Keratinocyte (primary cell): ENCODE data around the gene ATRNL1. TPM values are rescaled to one million over a fixed set of nuclear protein-coding genes. Genes with fewer than 3 reads are reported as not detected.

Experiments
- DNase-seq: peaks from one replicate; pipeline ENCODE4 v3.0.0-alpha.2; 2011; ENCODE audit warnings: low read depth, missing footprints, low spot score
- FAIRE-seq: peaks from 2 replicates; lab custom pipeline; 2011; peaks lifted over from hg19 to GRCh38; lab: Jason Lieb, UNC
- H2AFZ ChIP-seq: 2 replicates; pipeline ENCODE4 v1.6.0; 2012; ENCODE audit warnings: low read length, control low read depth, inconsistent platforms; ENCODE audit not compliant: control insufficient read depth
- H3K27ac ChIP-seq: 2 replicates; pipeline ENCODE4 v1.5.1; 2011; ENCODE audit warnings: low read length; ENCODE audit not compliant: control insufficient read depth, insufficient read depth
- H3K27me3 ChIP-seq: 3 replicates; pipeline ENCODE4 v1.6.0; 2011; ENCODE audit warnings: low read length; ENCODE audit not compliant: control insufficient read depth, insufficient read depth; ENCODE audit errors: extremely low read depth
- H3K36me3 ChIP-seq, 2 experiments: 2 replicates in 1 of 2; 3 replicates in 1 of 2; pipeline ENCODE4 v1.5.1; 2011; ENCODE audit warnings: low read length in 2 of 2, mild to moderate bottlenecking in 1 of 2; ENCODE audit not compliant: control insufficient read depth in 2 of 2, insufficient read depth in 2 of 2; ENCODE audit errors: extremely low read depth in 1 of 2
- H3K4me1 ChIP-seq: 3 replicates; pipeline ENCODE4 v1.5.1; 2011; ENCODE audit warnings: low read length; ENCODE audit not compliant: control insufficient read depth, insufficient read depth; ENCODE audit errors: extremely low read depth
- H3K4me2 ChIP-seq: 3 replicates; pipeline ENCODE4 v1.6.0; 2011; ENCODE audit warnings: low read depth, low read length; ENCODE audit not compliant: control insufficient read depth, insufficient read depth; ENCODE audit errors: extremely low read depth
- H3K4me3 ChIP-seq, 3 experiments: fragments of 200-600 bp in 1 of 3; sonication (generic) in 1 of 3; 2 replicates in 2 of 3; 3 replicates in 1 of 3; pipeline ENCODE4 v1.5.1; 2011 to 2016; ENCODE audit warnings: low read length in 3 of 3, mild to moderate bottlenecking in 3 of 3, control low read depth in 2 of 3, inconsistent platforms in 1 of 3, low read depth in 1 of 3, mixed read lengths in 1 of 3, mixed run types in 1 of 3, moderate library complexity in 1 of 3; ENCODE audit not compliant: control insufficient read depth in 2 of 3, insufficient read depth in 2 of 3; ENCODE audit errors: extremely low read depth in 1 of 3
- H3K79me2 ChIP-seq: 2 replicates; pipeline ENCODE4 v1.6.0; 2012; ENCODE audit warnings: low read length; ENCODE audit not compliant: control insufficient read depth, insufficient read depth
- H3K9ac ChIP-seq: 3 replicates; pipeline ENCODE4 v1.6.0; 2011; ENCODE audit warnings: low read length; ENCODE audit not compliant: control insufficient read depth, insufficient read depth; ENCODE audit errors: extremely low read depth
- H3K9me1 ChIP-seq: 3 replicates; pipeline ENCODE4 v1.6.0; 2011; ENCODE audit warnings: low read length; ENCODE audit not compliant: control insufficient read depth, insufficient read depth; ENCODE audit errors: extremely low read depth
- H3K9me3 ChIP-seq: 2 replicates; pipeline ENCODE4 v1.5.1; 2012; ENCODE audit warnings: low read depth, low read length; ENCODE audit not compliant: control insufficient read depth
- H4K20me1 ChIP-seq: 3 replicates; pipeline ENCODE4 v1.6.0; 2011; ENCODE audit warnings: low read length; ENCODE audit not compliant: control insufficient read depth, insufficient read depth; ENCODE audit errors: extremely low read depth
- EZH2 ChIP-seq: IDR thresholded peaks from one replicate; pipeline ENCODE4 v1.6.1; 2012; ENCODE audit warnings: inconsistent platforms, mild to moderate bottlenecking, low read length, moderate library complexity
- dilution Hi-C: fragments of 300-500 bp; cut with MboI; formaldehyde crosslinking; loops from one replicate; pipeline ENCODE4 v1.7.0; 2020; ENCODE audit warnings: low sequenced_read_pairs; ENCODE audit not compliant: extremely low pct_ligation_motif_present
- polyA plus RNA-seq, 5 experiments: library from polyadenylated mRNA; depleted of rRNA in 3 of 5; stranded (reverse) in 3 of 5; stranded (forward) in 1 of 5; unstranded in 1 of 5; fragments of >200 nt; gene quantifications; 1 replicate in 1 of 5; 2 replicates in 3 of 5; 3 replicates in 1 of 5; pipeline versions ENCODE4 v1.2.1 to v1.2.3, GENCODE V29; 2011 to 2012; ENCODE audit warnings: missing spikeins in 2 of 5, low read depth in 1 of 5, low replicate concordance in 1 of 5
- TF ChIP-seq, protein P1 (sequence below), 3 experiments: IDR thresholded peaks in 1 of 3; conservative IDR thresholded peaks in 1 of 3; optimal IDR thresholded peaks in 1 of 3; 2 replicates in 2 of 3; 3 replicates in 1 of 3; pipeline versions ENCODE3 to v1.5.1; 2011; ENCODE audit warnings: low read length in 3 of 3, mild to moderate bottlenecking in 3 of 3, moderate library complexity in 2 of 3, control low read depth in 1 of 3, inconsistent platforms in 1 of 3; ENCODE audit not compliant: insufficient read depth in 2 of 3; ENCODE audit errors: extremely low read depth in 1 of 3

Gene ATRNL1
- polyA plus RNA-seq, 1 donor (not counting 4 experiments of a cell fraction or from before 2014, with no cell fraction given) = 0.07 TPM

GRCh38 chr10:115944538-115944937, 851.4 kb downstream of the ATRNL1 start:
- DNase-seq (no peak), FAIRE-seq (peak; percentile 36)
- dilution Hi-C loops = no loop called here
- Histone ChIP-seq H3K4me1 (peaks cover 23% of the 10 kb centered on the region), H3K4me3 (no peak overlapping the region), H3K36me3 (no peaks in the 10 kb centered on the region), H2AFZ (peak overlapping the region; percentile 27), H3K4me2 (peak overlapping the region; percentile 20), H3K27ac (no peak overlapping the region), H3K27me3 (no peaks in the 10 kb centered on the region), H4K20me1 (no peaks in the 10 kb centered on the region), H3K9me3 (no peaks in the 10 kb centered on the region), H3K79me2 (no peaks in the 10 kb centered on the region), H3K9ac (no peak overlapping the region), H3K9me1 (no peaks in the 10 kb centered on the region)
- TF ChIP-seq, protein P1, sequence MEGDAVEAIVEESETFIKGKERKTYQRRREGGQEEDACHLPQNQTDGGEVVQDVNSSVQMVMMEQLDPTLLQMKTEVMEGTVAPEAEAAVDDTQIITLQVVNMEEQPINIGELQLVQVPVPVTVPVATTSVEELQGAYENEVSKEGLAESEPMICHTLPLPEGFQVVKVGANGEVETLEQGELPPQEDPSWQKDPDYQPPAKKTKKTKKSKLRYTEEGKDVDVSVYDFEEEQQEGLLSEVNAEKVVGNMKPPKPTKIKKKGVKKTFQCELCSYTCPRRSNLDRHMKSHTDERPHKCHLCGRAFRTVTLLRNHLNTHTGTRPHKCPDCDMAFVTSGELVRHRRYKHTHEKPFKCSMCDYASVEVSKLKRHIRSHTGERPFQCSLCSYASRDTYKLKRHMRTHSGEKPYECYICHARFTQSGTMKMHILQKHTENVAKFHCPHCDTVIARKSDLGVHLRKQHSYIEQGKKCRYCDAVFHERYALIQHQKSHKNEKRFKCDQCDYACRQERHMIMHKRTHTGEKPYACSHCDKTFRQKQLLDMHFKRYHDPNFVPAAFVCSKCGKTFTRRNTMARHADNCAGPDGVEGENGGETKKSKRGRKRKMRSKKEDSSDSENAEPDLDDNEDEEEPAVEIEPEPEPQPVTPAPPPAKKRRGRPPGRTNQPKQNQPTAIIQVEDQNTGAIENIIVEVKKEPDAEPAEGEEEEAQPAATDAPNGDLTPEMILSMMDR (optimal IDR thresholded peaks at IDR 0.05 in 1 of 3, IDR thresholded peaks at IDR 0.05 in 1 of 3, conservative IDR thresholded peaks at IDR 0.05 in 1 of 3; ENCODE audit: extremely low read depth in 1 of 3, insufficient read depth in 2 of 3, low read length in 3 of 3) = no peak
- no peak for TF ChIP-seq EZH2

- H3K27ac ChIP-seq = no peak overlapping the region
- peak overlapping the region; percentile 36 for H3K4me2 ChIP-seq
- H3K9me3 ChIP-seq = no peaks in the 10 kb centered on the region
- DNase-seq (no peak), FAIRE-seq (peak; percentile 76)
- dilution Hi-C loops = no loop called here
- no peaks in the 10 kb centered on the region for H3K9me1 ChIP-seq
- H3K4me1 ChIP-seq = peaks cover 23% of the 10 kb centered on the region
- TF ChIP-seq EZH2 = no peak
- TF ChIP-seq, protein P1 (optimal IDR thresholded peaks at IDR 0.05 in 1 of 3, IDR thresholded peaks at IDR 0.05 in 1 of 3, conservative IDR thresholded peaks at IDR 0.05 in 1 of 3; ENCODE audit: extremely low read depth in 1 of 3, insufficient read depth in 2 of 3, low read length in 3 of 3) = no peak
- H2AFZ ChIP-seq = peak overlapping the region; percentile 17
- H3K27me3 ChIP-seq = no peaks in the 10 kb centered on the region
- no peaks in the 10 kb centered on the region for H3K36me3 ChIP-seq
- H4K20me1 ChIP-seq = no peaks in the 10 kb centered on the region
- no peak overlapping the region for H3K4me3 ChIP-seq
- H3K9ac ChIP-seq = no peak overlapping the region
- H3K79me2 ChIP-seq = no peaks in the 10 kb centered on the region
Measured at GRCh38 chr10:115945701-115946445, 852.7 kb downstream of the ATRNL1 start.
